ENCODE results near the gene RTCA. TPM values are rescaled to one million over a fixed set of nuclear protein-coding genes. Genes with fewer than 3 reads are reported as not detected.
A peak's percentile ranks its signal among the peaks of the same experiment; 100 is the strongest.
"Not testable (repeated sequence)": the region's sequence is repeated elsewhere in the genome, so short reads cannot be mapped to it uniquely, and the experiment has no call there.

Gene RTCA
- polyA plus RNA-seq, 3 donors from 2014 or later, result 14.7 to 28.4 (median 27.5) TPM

DNA sequence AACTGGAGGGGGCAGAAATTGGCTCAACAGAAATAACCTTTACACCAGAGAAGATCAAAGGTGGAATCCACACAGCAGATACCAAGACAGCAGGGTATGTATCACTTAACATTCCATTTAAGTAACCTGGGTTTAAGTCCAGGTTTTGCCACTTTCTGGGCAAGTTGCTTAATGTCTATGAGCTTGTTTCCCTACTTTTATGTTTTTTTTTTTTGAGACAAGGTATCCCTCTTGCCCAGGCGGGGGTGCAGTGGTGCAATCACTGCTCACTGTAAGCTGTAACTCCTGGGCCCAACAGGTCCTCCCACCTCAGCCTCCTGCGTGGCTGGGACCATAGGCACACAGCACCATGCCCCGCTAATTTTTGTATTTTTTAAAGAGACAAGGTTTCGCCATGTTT lies 2.2 kb downstream of the RTCA start:
- Mint-ChIP-seq H3K4me1 (peaks cover 48 to 81% of the 10 kb centered on the region in 2 donors), H3K4me3 (peak overlapping the region in 4 of 5 donors; percentile 28 to 100 (median 77)), H3K27ac (peak overlapping the region in 1 of 6 donors; percentile 32), H3K36me3 (peaks cover 23 to 36% (median 28%) of the 10 kb centered on the region in 3 donors), H3K9me3 (peaks cover 0 to 4% (median 0%) of the 10 kb centered on the region in 6 donors), H3K27me3 (ENCODE audit: low read depth in 3 of 3) (peaks cover 11 to 12% (median 11%) of the 10 kb centered on the region in 3 donors)
- no peak for DNase-seq

DNA sequence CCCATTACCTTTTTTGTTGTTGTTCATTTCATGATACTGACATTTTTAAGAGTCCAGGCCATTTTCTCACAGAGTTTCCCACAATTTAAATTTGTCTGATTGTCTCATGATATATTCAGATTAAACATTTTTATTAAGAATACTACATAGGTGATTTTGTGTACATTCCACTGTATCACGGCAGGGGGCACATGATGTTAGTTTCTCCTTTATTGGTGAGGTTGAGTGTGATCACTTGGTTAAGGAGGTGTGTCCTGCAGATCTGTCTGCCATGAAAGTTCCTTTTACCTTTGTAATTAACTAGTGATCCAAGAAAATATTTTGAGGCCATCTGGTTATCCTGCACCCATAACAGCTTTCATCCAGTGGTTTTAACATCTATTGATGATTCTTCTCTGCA lies 11.8 kb downstream of the RTCA start:
- H3K4me3 Mint-ChIP-seq, result no peak overlapping the region
- peaks cover 5 to 57% of the 10 kb centered on the region in 2 donors for H3K4me1 Mint-ChIP-seq
- no peaks in the 10 kb centered on the region for H3K9me3 Mint-ChIP-seq
- no peaks in the 10 kb centered on the region for H3K27me3 Mint-ChIP-seq (ENCODE audit: low read depth in 3 of 3)
- peak; percentile 11 to 23 (median 12) for DNase-seq
- H3K27ac Mint-ChIP-seq, result peak overlapping the region in 2 of 6 donors; percentile 3 to 20
- peaks cover 14 to 50% (median 15%) of the 10 kb centered on the region in 3 donors for H3K36me3 Mint-ChIP-seq

DNA sequence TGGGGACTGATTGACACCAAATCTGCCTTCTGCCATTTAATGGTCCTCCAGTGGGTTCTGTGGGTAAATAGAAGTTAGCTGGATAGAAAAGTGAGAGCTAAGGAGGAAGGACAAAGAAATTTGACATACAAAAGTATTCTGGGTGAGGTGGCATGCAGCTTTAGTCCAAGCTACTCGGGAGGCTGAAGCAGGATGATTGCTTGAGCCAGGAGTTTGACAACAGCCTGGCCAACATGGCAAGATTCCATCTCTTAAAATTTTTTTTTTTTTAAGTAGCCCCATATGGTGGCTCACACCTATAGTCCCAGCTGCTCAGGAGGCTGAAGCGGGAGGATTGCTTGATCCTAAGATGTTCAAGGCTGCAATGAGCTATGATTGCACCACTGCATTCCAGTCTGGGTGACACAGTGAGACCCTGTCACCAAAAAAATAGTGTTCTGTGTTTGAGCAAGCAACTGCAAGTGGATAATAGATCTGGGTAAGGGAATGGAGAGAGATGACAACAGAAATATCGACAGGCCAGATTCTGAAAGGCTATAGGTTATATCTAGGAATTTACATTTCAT lies 13.4 kb downstream of the RTCA start:
- H3K36me3 Mint-ChIP-seq, result peaks cover 15 to 47% (median 17%) of the 10 kb centered on the region in 3 donors
- H3K4me3 Mint-ChIP-seq, result no peak overlapping the region
- peak overlapping the region in 3 of 6 donors; percentile 14 to 49 (median 18) for H3K27ac Mint-ChIP-seq

DNA sequence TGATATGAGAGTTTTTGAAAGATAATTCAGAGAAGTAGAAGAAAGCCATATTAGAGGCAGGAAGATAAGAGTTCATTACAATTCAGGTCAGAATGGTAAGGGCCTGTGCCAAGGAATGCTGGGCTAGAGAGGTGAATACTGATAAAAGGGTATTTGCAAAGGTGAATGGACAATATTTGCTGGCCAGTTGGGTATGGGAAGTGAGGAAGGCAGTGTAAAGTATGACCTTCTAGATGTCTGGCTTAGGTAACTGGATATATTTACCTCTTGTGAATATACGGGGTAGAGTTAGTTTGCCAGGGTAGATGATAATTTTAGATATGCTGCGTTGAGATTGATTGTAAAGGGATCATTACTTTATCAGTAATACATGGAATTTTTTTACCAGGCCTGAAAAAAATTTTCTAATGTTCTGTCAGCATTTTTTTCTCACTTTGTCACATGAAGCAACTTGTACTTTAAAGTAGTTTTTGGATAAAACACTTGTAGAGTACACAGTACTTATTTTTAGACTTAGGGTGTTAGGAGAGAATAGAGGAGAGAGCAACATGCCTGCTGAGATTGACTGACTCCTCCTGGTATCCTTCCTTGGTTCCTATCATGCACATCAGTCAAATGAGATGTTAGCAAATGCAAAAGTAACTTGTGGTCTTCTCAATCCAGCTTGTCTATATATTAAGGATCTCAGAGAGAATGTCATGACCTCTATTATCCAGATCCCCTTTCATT lies 14.1 kb downstream of the RTCA start:
- Mint-ChIP-seq H3K4me1 (peaks cover 5 to 37% of the 10 kb centered on the region in 2 donors), H3K27ac (peak overlapping the region in 2 of 6 donors; percentile 0 to 49), H3K4me3 (no peak overlapping the region), H3K9me3 (no peaks in the 10 kb centered on the region), H3K36me3 (peaks cover 15 to 42% (median 18%) of the 10 kb centered on the region in 3 donors), H3K27me3 (ENCODE audit: low read depth in 3 of 3) (no peaks in the 10 kb centered on the region)
- no peak for DNase-seq

More for the DNA sequence above, 13.4 kb downstream of the RTCA start:
- Mint-ChIP-seq H3K9me3 (no peaks in the 10 kb centered on the region), H3K4me1 (peaks cover 5 to 44% of the 10 kb centered on the region in 2 donors), H3K27me3 (ENCODE audit: low read depth in 3 of 3) (no peaks in the 10 kb centered on the region)
- no peak for DNase-seq

DNA sequence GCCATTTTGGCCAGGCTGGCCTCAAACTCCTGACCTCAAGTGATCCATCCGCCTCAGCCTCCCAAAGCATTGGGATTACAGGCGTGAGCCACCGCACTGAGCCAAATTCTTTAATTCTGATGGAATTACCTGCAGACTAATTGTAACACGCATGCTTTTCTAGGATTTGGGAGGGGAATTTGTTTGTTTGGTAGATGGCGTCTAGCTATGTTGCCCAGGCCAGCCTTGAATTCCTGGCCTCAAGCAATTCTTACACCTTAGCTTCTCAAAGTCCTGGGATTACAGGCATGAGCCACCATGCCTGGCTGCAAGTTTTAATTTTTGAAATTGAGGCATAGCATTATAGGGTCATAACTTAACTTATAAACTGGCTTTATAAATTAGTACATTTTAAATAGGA lies 18.6 kb downstream of the RTCA start:
- Mint-ChIP-seq H3K4me1 (peaks cover 4 to 19% of the 10 kb centered on the region in 2 donors), H3K27ac (no peak overlapping the region), H3K9me3 (no peaks in the 10 kb centered on the region), H3K27me3 (ENCODE audit: low read depth in 3 of 3) (no peaks in the 10 kb centered on the region), H3K36me3 (peaks cover 12 to 37% (median 13%) of the 10 kb centered on the region in 3 donors), H3K4me3 (no peak overlapping the region)
- DNase-seq, result no peak

DNA sequence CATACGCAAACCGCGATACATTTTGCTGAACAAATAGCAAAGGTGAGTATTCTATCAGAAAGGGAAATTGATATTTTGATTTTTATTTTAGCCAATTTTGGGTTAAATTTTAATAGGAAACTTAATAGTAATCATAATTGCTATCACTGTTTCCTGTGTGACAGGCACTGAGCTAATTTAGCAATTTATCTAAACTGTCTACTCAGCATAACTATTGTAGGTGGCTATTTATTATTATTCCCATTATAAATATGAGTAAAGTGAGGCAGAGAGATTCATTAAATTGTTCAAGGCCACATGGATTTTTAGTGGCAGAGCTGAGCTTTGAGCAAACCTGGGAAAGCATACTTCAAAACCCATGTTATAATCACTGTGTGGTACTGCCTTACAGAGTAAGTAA lies 21.1 kb downstream of the RTCA start:
- no peak for DNase-seq
- Mint-ChIP-seq H3K27ac (peak overlapping the region in 1 of 6 donors; percentile 22), H3K27me3 (ENCODE audit: low read depth in 3 of 3) (no peaks in the 10 kb centered on the region), H3K36me3 (peaks cover 13 to 39% (median 16%) of the 10 kb centered on the region in 3 donors), H3K4me1 (peaks cover 2 to 5% of the 10 kb centered on the region in 2 donors), H3K4me3 (no peak overlapping the region), H3K9me3 (no peaks in the 10 kb centered on the region)

DNA sequence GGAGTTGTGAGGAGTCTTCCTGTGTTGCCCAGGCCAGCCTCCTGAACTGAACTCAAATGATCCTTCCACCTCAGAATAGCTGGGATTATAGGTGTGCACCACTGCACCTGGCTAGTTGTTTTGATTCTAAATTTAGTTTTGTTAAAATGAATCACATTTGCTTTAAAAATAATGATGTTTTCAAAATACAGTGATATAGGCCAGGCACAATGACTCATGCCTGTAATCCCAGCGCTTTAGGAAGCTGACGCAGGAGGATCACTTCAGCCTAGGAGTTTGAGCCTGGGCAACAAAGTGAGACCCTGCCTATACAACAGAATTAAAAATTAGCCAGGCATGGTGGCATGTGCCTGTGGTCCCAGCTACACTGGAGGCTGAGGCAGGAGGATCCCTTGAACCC lies 24.3 kb downstream of the RTCA start:
- Mint-ChIP-seq H3K4me3 (no peak overlapping the region), H3K36me3 (peaks cover 15 to 40% (median 20%) of the 10 kb centered on the region in 3 donors), H3K4me1 (peaks cover 2 to 5% of the 10 kb centered on the region in 2 donors), H3K9me3 (no peaks in the 10 kb centered on the region), H3K27ac (peak overlapping the region in 3 of 6 donors; percentile 26 to 51 (median 31)), H3K27me3 (ENCODE audit: low read depth in 3 of 3) (no peaks in the 10 kb centered on the region)
- DNase-seq, result no peak

DNA sequence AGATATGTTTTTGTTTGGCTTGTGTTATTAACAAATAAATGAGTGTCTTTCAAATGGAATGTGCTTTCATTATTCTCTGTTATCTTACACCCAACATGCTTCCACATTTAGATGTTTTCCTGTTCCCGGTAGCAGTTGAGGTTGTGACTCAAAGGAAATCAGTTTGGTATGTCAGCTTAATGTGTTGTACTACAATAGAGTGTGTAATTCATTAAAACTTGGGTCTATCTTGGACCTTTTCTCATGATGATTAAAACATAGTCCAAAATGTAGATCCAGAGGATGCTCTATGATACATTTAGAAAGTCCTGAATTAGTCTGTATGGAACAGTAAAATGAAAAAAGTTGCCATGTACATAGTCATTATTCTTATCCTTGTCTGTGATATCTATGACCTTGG lies 26.7 kb downstream of the RTCA start:
- Mint-ChIP-seq H3K4me1 (no peaks in the 10 kb centered on the region), H3K27ac (peak overlapping the region in 1 of 6 donors; percentile 57), H3K27me3 (ENCODE audit: low read depth in 3 of 3) (no peaks in the 10 kb centered on the region)

DNA sequence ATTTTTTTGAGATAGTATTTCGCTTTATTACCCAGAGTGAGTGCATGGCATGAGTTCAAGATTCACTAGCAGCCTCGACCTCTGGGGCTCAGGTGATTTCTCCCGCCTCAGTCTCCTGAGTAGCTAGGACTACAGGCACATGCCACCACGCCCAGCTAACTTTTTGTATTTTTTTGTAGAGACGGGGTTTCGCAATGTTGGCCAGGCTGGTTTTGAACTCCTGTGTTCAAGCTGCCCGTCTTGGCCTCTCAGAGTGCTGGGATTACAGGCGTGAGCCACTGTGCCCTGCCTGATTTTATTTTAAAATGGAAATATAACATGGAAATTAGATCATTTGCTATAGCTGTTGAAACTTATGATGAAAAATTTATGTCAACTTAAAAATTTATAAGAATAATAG lies 30.1 kb downstream of the RTCA start:
- Mint-ChIP-seq H3K36me3 (peaks cover 4 to 14% (median 13%) of the 10 kb centered on the region in 3 donors), H3K27ac (no peak overlapping the region), H3K4me3 (no peak overlapping the region), H3K9me3 (no peaks in the 10 kb centered on the region), H3K27me3 (ENCODE audit: low read depth in 3 of 3) (peaks cover 0 to 2% (median 0%) of the 10 kb centered on the region in 3 donors), H3K4me1 (peaks cover 8 to 19% of the 10 kb centered on the region in 2 donors)
- no peak for DNase-seq

More for the DNA sequence above, 26.7 kb downstream of the RTCA start:
- Mint-ChIP-seq H3K9me3 (no peaks in the 10 kb centered on the region), H3K4me3 (no peak overlapping the region), H3K36me3 (peaks cover 8 to 28% (median 14%) of the 10 kb centered on the region in 3 donors)
- DNase-seq, result no peak

DNA sequence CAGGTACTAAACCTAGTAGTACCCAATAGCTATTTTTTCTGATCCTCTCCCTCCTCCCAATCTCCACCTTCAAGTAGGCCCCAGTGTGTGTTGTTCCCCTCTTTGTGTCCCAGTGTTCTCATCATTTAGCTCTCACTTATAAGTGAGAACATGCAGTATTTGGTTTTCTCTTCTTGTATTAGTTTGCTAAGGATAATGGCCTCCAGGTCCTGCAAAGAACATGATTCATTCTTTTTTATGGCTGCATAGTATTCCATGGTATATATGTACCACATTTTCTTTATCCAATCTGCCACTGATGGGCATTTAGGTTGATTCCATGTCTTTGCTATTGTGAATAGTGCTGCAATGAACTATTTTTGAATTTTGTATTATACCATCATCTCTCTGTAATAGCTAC lies 31.0 kb downstream of the RTCA start:
- H3K4me3 Mint-ChIP-seq; DNase-seq; H3K27me3 Mint-ChIP-seq (ENCODE audit: low read depth in 3 of 3); H3K9me3 Mint-ChIP-seq: not testable (repeated sequence)
- peak overlapping the region in 2 of 6 donors; percentile 5 to 77 for H3K27ac Mint-ChIP-seq
- peaks cover 8 to 19% of the 10 kb centered on the region in 2 donors for H3K4me1 Mint-ChIP-seq
- H3K36me3 Mint-ChIP-seq, result peaks cover 4 to 14% (median 13%) of the 10 kb centered on the region in 3 donors

DNA sequence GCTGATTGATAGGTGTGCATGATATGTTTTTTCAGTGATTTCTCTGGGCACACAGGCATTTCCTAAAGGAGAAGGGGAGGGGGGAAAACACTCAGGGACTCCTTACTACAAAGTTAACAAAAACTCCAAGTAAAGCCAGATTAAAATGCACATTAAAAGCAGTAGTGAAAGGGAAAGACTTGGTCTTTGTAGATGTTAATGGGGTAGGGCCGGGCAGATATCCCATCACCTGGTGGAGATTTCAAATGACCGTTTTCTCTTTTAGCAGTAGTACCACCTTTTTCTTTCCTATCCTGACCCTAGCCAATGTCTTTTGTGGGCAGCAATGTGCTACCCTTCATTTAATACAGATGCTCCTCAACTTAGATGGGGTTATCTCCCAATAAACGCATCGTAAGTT lies 32.5 kb downstream of the RTCA start:
- no peaks in the 10 kb centered on the region for H3K9me3 Mint-ChIP-seq
- peak overlapping the region in 1 of 6 donors; percentile 82 for H3K27ac Mint-ChIP-seq
- H3K4me3 Mint-ChIP-seq, result no peak overlapping the region
- peaks cover 8 to 19% of the 10 kb centered on the region in 2 donors for H3K4me1 Mint-ChIP-seq
- peaks cover 2 to 3% (median 2%) of the 10 kb centered on the region in 3 donors for H3K27me3 Mint-ChIP-seq (ENCODE audit: low read depth in 3 of 3)
- DNase-seq, result no peak
- H3K36me3 Mint-ChIP-seq, result peaks cover 0 to 6% (median 5%) of the 10 kb centered on the region in 3 donors

DNA sequence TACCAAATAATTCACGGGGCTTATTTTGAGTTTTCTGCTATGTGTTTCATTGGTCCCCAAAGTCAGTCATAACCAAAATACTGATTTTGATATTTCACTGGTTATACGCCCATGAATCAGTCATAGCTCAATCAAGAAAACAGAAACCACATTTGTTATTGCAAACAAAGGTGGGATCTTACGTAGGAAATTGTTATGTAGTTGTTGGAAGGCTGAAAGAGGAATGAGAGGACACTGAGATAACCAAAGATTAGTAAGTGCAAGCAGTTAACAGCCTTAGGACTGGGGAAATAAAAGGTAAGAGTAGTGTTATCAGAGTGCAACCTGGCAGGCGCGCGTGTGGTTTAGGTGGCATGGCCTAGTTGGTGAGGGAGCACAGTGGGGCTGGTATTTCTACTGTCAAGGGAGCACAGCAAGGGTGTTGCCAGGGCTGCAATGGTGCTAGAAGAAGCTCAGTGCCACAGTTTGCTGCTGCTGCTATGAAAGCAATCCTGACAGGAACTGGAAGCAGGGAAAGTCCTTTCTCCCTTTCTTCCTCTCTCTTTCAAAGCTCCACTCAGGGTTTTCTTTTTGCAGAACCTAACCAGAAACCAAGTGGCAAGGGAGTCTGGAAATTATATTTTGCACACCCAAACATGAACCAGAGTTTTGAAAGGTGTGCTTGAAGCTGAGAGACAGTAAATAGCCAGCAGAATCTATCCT lies 33.7 kb downstream of the RTCA start:
- H3K4me3 Mint-ChIP-seq, result no peak overlapping the region
- peaks cover 0 to 6% (median 5%) of the 10 kb centered on the region in 3 donors for H3K36me3 Mint-ChIP-seq
- H3K27ac Mint-ChIP-seq, result peak overlapping the region in 1 of 6 donors; percentile 3
- H3K4me1 Mint-ChIP-seq, result peaks cover 8 to 19% of the 10 kb centered on the region in 2 donors
- H3K9me3 Mint-ChIP-seq, result no peaks in the 10 kb centered on the region
- DNase-seq, result no peak
- peaks cover 2 to 3% (median 2%) of the 10 kb centered on the region in 3 donors for H3K27me3 Mint-ChIP-seq (ENCODE audit: low read depth in 3 of 3)

DNA sequence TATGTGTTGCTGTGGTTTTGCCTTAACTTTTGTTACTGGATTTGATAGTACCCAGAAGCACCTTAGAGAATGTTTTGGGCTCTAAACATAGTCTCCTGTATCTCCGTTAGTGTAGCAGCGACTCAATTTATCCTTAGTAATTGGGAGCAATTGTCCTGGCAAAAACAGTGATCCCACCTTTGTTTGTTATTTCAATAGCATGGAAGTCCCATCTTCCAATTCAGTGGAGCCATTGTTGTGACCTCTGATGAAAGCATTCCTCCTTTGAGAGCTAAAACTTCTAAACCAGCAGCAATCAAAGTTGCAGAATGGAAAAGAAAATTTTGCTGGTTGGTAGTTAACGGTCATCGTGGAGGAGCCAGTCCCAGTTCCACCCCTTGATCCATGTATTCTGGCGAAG lies 34.7 kb downstream of the RTCA start:
- no peak overlapping the region for H3K27ac Mint-ChIP-seq
- H3K36me3 Mint-ChIP-seq, result peaks cover 0 to 6% (median 5%) of the 10 kb centered on the region in 3 donors
- H3K27me3 Mint-ChIP-seq (ENCODE audit: low read depth in 3 of 3), result peaks cover 2 to 3% (median 2%) of the 10 kb centered on the region in 3 donors

More for the DNA sequence above, 34.7 kb downstream of the RTCA start:
- no peaks in the 10 kb centered on the region for H3K9me3 Mint-ChIP-seq
- no peak for DNase-seq
- no peak overlapping the region for H3K4me3 Mint-ChIP-seq
- peaks cover 8 to 19% of the 10 kb centered on the region in 2 donors for H3K4me1 Mint-ChIP-seq

Data from immature natural killer cell (primary cell).